ENCODE measurements around the gene EBF4.

The EBF4 gene

DNA sequence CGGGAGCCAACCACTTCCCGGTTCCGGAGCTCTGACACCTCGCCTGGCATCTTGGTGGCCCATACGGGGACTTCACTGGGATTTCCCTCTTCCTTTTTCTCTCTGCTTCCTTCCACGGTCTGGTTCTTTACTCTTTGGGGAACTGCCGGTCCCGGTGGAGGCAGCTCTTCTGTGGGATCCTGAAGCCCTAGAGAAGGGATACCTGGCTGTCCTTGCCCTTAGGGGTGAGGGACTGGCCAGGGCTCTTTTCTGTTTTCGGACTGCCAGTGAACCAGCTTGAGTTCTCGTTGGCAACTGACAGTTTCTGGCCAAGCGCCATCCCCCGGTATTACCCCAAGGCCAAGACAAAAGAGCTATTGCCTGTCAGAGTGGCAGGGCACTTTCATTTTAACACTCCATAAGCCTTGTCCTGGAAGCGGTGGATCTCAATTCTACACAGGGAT is 108.7 kb downstream of the EBF4 start:
- Histone ChIP-seq H2BK5ac (ENCODE audit: low read depth, low read length, poor library complexity) (no peak overlapping the region), H4K8ac (ENCODE audit: low read depth, low read length) (no peak overlapping the region), H3K23ac (ENCODE audit: low read length) (no peak overlapping the region), H4K91ac (ENCODE audit: low read depth, low read length) (no peak overlapping the region), H3K27ac (ENCODE audit: low read depth, low read length) (no peak overlapping the region), H3K36me3 (ENCODE audit: control insufficient read depth in 1 of 2, insufficient read depth in 2 of 2, low read length in 2 of 2) (peaks cover 17 to 21% of the 10 kb centered on the region in 2 experiments), H3K4ac (ENCODE audit: low read depth, low read length) (no peak overlapping the region), H3K4me3 (ENCODE audit: low read depth, low read length) (no peak overlapping the region), H3K9ac (ENCODE audit: low read length) (no peak overlapping the region), H3K9me3 (ENCODE audit: insufficient read depth, low read depth, low read length) (peaks cover 4% of the 10 kb centered on the region), H4K12ac (ENCODE audit: low read depth, low read length) (no peak overlapping the region), H2BK120ac (ENCODE audit: insufficient read depth, low read length, poor library complexity) (no peak overlapping the region), H2BK12ac (ENCODE audit: low read length) (no peak overlapping the region), H3K79me1 (ENCODE audit: low read length) (no peaks in the 10 kb centered on the region), H3K27me3 (ENCODE audit: insufficient read depth, low read length) (peaks cover 45% of the 10 kb centered on the region), H2AK5ac (ENCODE audit: low read length) (no peak overlapping the region), H2AFZ (ENCODE audit: insufficient read depth, low read length, poor library complexity) (peak overlapping the region; percentile 11), H3K18ac (ENCODE audit: low read length) (no peak overlapping the region), H3K79me2 (ENCODE audit: control insufficient read depth, insufficient read depth, low read length, poor library complexity) (peaks cover 3% of the 10 kb centered on the region), H3K4me1 (ENCODE audit: control insufficient read depth in 1 of 2, insufficient read depth in 2 of 2, low read length in 2 of 2) (peaks cover 4 to 10% of the 10 kb centered on the region in 2 experiments), H3K4me2 (ENCODE audit: low read length) (peak overlapping the region; percentile 85), H3K14ac (ENCODE audit: low read length) (no peak overlapping the region)
- no peak for DNase-seq
- WGBS (ENCODE audit: extremely low coverage, insufficient coverage, insufficient read length): no CpG with 5 or more reads among the region's 13 CpGs

DNA sequence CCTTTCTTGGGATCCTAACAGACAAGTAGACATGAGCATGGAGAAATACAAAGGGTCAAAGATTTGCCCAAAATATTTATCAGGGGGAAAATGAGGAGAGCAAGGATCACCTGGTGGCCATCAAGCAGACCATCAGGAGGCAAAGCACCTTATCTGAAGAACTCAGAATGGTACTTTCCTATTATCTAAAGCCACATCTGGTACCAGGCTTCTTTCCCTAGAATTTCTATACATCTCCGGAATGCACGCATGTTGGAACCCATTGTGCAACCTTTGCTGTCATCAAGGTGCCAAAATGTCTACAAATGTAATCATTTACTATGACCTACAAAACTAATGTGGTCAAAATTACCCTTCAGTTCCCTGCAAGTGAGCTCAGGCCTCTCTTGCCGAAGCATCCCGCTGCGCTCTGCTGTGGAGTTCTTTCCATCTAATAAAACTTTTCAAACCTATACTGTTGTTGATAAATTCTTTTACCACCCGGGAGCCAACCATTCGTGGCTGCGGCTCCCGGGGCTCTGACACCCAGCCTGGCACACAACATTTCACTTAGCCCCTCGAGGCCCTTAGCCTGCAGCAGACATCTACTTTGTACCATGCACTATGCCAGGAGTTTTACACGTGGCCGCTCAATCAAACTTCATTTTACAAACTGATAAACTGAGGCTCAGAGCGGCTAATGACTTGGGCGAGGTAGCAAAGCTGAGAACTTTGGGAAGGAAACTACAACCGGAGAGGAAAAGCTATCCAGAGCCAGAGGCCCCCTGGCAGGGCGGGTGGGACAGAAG is 111.7 kb downstream of the EBF4 start:
- peaks cover 54% of the 10 kb centered on the region for H3K27me3 ChIP-seq (ENCODE audit: insufficient read depth, low read length)
- H3K9ac ChIP-seq (ENCODE audit: low read length): no peak overlapping the region

DNA sequence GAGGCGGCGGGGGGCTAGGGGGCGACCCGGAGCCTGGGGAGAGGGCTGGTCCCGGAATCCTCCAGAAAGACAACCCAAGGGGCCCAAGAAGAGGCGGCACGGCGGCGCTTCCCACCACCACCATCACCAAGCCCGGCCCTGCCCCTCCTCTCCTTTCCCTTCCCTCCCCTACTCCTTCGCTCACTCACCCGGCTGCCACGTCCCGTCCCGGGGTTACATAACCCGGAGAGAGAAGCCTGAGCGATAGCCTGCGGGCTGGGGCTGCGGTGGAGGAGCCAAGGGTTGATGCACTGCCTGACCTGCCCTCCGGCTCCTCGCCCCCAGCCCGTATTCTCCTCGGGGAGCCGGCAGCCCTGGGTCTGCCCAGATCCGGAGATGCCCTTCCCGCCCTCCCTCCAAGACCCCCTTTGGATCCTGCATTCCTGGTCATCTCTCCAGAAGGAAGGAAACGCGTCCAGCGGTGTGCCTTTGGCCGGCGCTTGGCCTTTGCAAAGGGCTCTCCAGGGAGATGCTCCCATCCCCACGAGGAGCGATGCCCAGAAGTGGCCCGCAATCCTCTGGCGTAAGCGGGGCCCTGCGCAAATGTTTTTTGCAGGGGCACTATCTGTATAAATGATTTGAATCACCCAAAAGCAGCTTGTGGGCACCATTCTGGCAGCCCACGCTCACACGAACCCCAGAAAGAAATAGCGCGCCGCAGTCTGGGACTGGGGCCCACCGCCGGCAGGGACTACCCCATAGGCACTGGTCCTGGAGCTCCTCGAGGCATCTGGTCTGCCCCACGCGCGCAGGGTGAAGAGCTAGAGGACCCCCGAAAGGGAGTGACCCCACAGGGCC is 112.5 kb downstream of the EBF4 start:
- Histone ChIP-seq H3K4me1 (ENCODE audit: control insufficient read depth in 1 of 2, insufficient read depth in 2 of 2, low read length in 2 of 2) (peaks cover 2 to 4% of the 10 kb centered on the region in 2 experiments), H3K36me3 (ENCODE audit: control insufficient read depth in 1 of 2, insufficient read depth in 2 of 2, low read length in 2 of 2) (no peaks in the 10 kb centered on the region), H2BK5ac (ENCODE audit: low read depth, low read length, poor library complexity) (no peak overlapping the region), H3K79me1 (ENCODE audit: low read length) (no peaks in the 10 kb centered on the region), H2BK12ac (ENCODE audit: low read length) (no peak overlapping the region), H2AK5ac (ENCODE audit: low read length) (no peak overlapping the region), H2AFZ (ENCODE audit: insufficient read depth, low read length, poor library complexity) (no peak overlapping the region), H3K14ac (ENCODE audit: low read length) (no peak overlapping the region), H4K12ac (ENCODE audit: low read depth, low read length) (no peak overlapping the region), H3K4me3 (ENCODE audit: low read depth, low read length) (no peak overlapping the region), H4K8ac (ENCODE audit: low read depth, low read length) (no peak overlapping the region), H3K4me2 (ENCODE audit: low read length) (peak overlapping the region; percentile 36), H3K18ac (ENCODE audit: low read length) (no peak overlapping the region), H3K27me3 (ENCODE audit: insufficient read depth, low read length) (peaks cover 53% of the 10 kb centered on the region), H3K23ac (ENCODE audit: low read length) (no peak overlapping the region), H3K9ac (ENCODE audit: low read length) (no peak overlapping the region), H4K91ac (ENCODE audit: low read depth, low read length) (no peak overlapping the region), H3K79me2 (ENCODE audit: control insufficient read depth, insufficient read depth, low read length, poor library complexity) (peaks cover 1% of the 10 kb centered on the region), H3K27ac (ENCODE audit: low read depth, low read length) (no peak overlapping the region), H2BK120ac (ENCODE audit: insufficient read depth, low read length, poor library complexity) (no peak overlapping the region), H3K4ac (ENCODE audit: low read depth, low read length) (no peak overlapping the region), H3K9me3 (ENCODE audit: insufficient read depth, low read depth, low read length) (peaks cover 4% of the 10 kb centered on the region)
- WGBS (ENCODE audit: extremely low coverage, insufficient coverage, insufficient read length): no CpG with 5 or more reads among the region's 49 CpGs
- DNase-seq: peak; percentile 73 to 75

More for the DNA sequence above, 111.7 kb downstream of the EBF4 start:
- no peak overlapping the region for H3K18ac ChIP-seq (ENCODE audit: low read length)
- H4K8ac ChIP-seq (ENCODE audit: low read depth, low read length): no peak overlapping the region
- H2BK12ac ChIP-seq (ENCODE audit: low read length): no peak overlapping the region
- peaks cover 6% of the 10 kb centered on the region for H3K9me3 ChIP-seq (ENCODE audit: insufficient read depth, low read depth, low read length)
- H2AK5ac ChIP-seq (ENCODE audit: low read length): no peak overlapping the region
- H2BK5ac ChIP-seq (ENCODE audit: low read depth, low read length, poor library complexity): no peak overlapping the region
- H3K14ac ChIP-seq (ENCODE audit: low read length): no peak overlapping the region
- H3K4me1 ChIP-seq (ENCODE audit: control insufficient read depth in 1 of 2, insufficient read depth in 2 of 2, low read length in 2 of 2): peaks cover 4 to 7% of the 10 kb centered on the region in 2 experiments
- no peak overlapping the region for H2BK120ac ChIP-seq (ENCODE audit: insufficient read depth, low read length, poor library complexity)
- H3K36me3 ChIP-seq (ENCODE audit: control insufficient read depth in 1 of 2, insufficient read depth in 2 of 2, low read length in 2 of 2): no peaks in the 10 kb centered on the region
- WGBS (ENCODE audit: extremely low coverage, insufficient coverage, insufficient read length): no CpG with 5 or more reads among the region's 16 CpGs
- no peak overlapping the region for H2AFZ ChIP-seq (ENCODE audit: insufficient read depth, low read length, poor library complexity)
- H3K4me3 ChIP-seq (ENCODE audit: low read depth, low read length): no peak overlapping the region
- peaks cover 3% of the 10 kb centered on the region for H3K79me2 ChIP-seq (ENCODE audit: control insufficient read depth, insufficient read depth, low read length, poor library complexity)
- H4K12ac ChIP-seq (ENCODE audit: low read depth, low read length): no peak overlapping the region
- H3K27ac ChIP-seq (ENCODE audit: low read depth, low read length): no peak overlapping the region
- no peak overlapping the region for H4K91ac ChIP-seq (ENCODE audit: low read depth, low read length)
- peak; percentile 8 to 61 for DNase-seq
- no peaks in the 10 kb centered on the region for H3K79me1 ChIP-seq (ENCODE audit: low read length)
- H3K4me2 ChIP-seq (ENCODE audit: low read length): no peak overlapping the region
- no peak overlapping the region for H3K4ac ChIP-seq (ENCODE audit: low read depth, low read length)
- H3K23ac ChIP-seq (ENCODE audit: low read length): no peak overlapping the region

DNA sequence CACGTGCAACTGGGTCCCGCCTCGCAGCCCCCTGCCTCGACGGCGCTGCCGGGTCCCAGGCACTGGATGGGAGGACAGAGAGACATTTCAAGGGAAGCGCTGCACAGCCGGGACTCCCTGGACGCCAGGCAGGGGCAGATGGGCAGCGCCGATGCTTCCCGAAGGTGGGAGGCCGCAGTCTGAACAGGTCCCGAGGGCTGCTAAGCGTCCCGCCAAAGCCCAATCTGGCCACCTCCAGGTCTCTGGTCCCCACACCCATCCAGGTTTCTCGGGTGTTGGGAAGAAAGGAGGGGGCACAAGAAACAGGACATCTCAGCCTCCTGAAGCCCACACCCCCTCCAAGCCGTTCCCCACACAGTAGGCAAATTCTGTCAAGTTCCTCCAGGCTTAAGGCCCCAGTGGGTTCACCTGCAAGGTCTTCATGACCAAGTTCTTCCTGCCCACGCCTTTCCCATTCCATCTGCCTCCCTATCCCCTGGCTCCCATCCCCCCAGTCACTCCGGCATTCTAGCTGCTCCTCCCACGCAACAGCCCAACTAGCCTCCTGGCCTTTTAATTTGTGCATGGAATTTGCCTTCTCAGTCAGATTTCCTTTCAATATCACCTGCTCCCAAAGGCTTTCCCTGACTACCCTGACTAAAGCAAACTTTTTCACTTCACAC is 113.2 kb downstream of the EBF4 start:
- Histone ChIP-seq H3K79me1 (ENCODE audit: low read length) (no peaks in the 10 kb centered on the region), H2BK5ac (ENCODE audit: low read depth, low read length, poor library complexity) (no peak overlapping the region), H3K9ac (ENCODE audit: low read length) (no peak overlapping the region), H3K36me3 (ENCODE audit: control insufficient read depth in 1 of 2, insufficient read depth in 2 of 2, low read length in 2 of 2) (no peaks in the 10 kb centered on the region), H3K4ac (ENCODE audit: low read depth, low read length) (no peak overlapping the region), H3K14ac (ENCODE audit: low read length) (no peak overlapping the region), H3K18ac (ENCODE audit: low read length) (no peak overlapping the region), H4K8ac (ENCODE audit: low read depth, low read length) (no peak overlapping the region), H2BK12ac (ENCODE audit: low read length) (no peak overlapping the region), H2AFZ (ENCODE audit: insufficient read depth, low read length, poor library complexity) (no peak overlapping the region), H3K79me2 (ENCODE audit: control insufficient read depth, insufficient read depth, low read length, poor library complexity) (no peaks in the 10 kb centered on the region), H3K9me3 (ENCODE audit: insufficient read depth, low read depth, low read length) (peaks cover 2% of the 10 kb centered on the region), H3K4me2 (ENCODE audit: low read length) (no peak overlapping the region), H3K27me3 (ENCODE audit: insufficient read depth, low read length) (peaks cover 47% of the 10 kb centered on the region), H2AK5ac (ENCODE audit: low read length) (no peak overlapping the region), H2BK120ac (ENCODE audit: insufficient read depth, low read length, poor library complexity) (no peak overlapping the region), H3K4me1 (ENCODE audit: control insufficient read depth in 1 of 2, insufficient read depth in 2 of 2, low read length in 2 of 2) (peaks cover 0 to 3% of the 10 kb centered on the region in 2 experiments), H3K23ac (ENCODE audit: low read length) (no peak overlapping the region), H3K4me3 (ENCODE audit: low read depth, low read length) (peak overlapping the region; percentile 1), H4K12ac (ENCODE audit: low read depth, low read length) (no peak overlapping the region), H4K91ac (ENCODE audit: low read depth, low read length) (no peak overlapping the region), H3K27ac (ENCODE audit: low read depth, low read length) (no peak overlapping the region)
- DNase-seq: no peak
- WGBS (ENCODE audit: extremely low coverage, insufficient coverage, insufficient read length): no CpG with 5 or more reads among the region's 22 CpGs

Data from trophoblast cell (in vitro differentiated cells and primary cell).